H1 (cell line): Measurements from ENCODE around the gene CYP2W1. TPM values are rescaled to one million over a fixed set of nuclear protein-coding genes. Genes with fewer than 3 reads are reported as not detected.

Experiments
- CTCF ChIA-PET: fragments of 300-600 bp; sonication (Branson Sonifier 250); formaldehyde crosslinking; loops from one replicate; lab custom pipeline; 2021; ENCODE audit not compliant: partially characterized antibody; lab: Charles Lee
- POLR2A ChIA-PET: fragments of 300-600 bp; sonication (Branson Sonifier 250); formaldehyde crosslinking; loops from one replicate; lab custom pipeline; 2021; ENCODE audit warnings: inconsistent platforms; ENCODE audit not compliant: partially characterized antibody; lab: Charles Lee
- DNase-seq, 2 experiments: peaks; one replicate each; pipeline versions ENCODE4 v3.0.0 to v3.0.0-alpha.2; 2010 to 2022; ENCODE audit warnings: low spot score in 2 of 2, low read depth in 1 of 2, mixed read lengths in 1 of 2
- FAIRE-seq: peaks from 2 replicates; lab custom pipeline; 2011; peaks lifted over from hg19 to GRCh38; lab: Jason Lieb, UNC
- H2AFZ ChIP-seq: 2 replicates; pipeline ENCODE4 v1.8.1; 2012; ENCODE audit warnings: low read length, inconsistent platforms
- H2AK5ac ChIP-seq: 2 replicates; pipeline ENCODE4 v1.6.1; 2013; ENCODE audit warnings: low read depth, low read length
- H2BK120ac ChIP-seq: replicated peaks from 2 replicates; pipeline ENCODE3; 2013; ENCODE audit warnings: low read depth, low read length, inconsistent platforms
- H2BK12ac ChIP-seq: 2 replicates; pipeline ENCODE4 v1.6.1; 2013; ENCODE audit warnings: low read depth, low read length
- H2BK15ac ChIP-seq: 2 replicates; pipeline ENCODE4 v1.6.1; 2013; ENCODE audit warnings: low read length
- H2BK20ac ChIP-seq: 2 replicates; pipeline ENCODE4 v1.6.1; 2013; ENCODE audit warnings: low read length
- H2BK5ac ChIP-seq: 2 replicates; pipeline ENCODE4 v1.6.1; 2013; ENCODE audit warnings: low read depth, low read length
- H3K14ac ChIP-seq: 2 replicates; pipeline ENCODE4 v1.6.1; 2013; ENCODE audit warnings: inconsistent platforms; ENCODE audit not compliant: insufficient read length
- H3K18ac ChIP-seq: 2 replicates; pipeline ENCODE4 v1.6.1; 2013; ENCODE audit warnings: low read length; ENCODE audit errors: extremely low read depth
- H3K23ac ChIP-seq: 2 replicates; pipeline ENCODE4 v1.6.1; 2013; ENCODE audit warnings: inconsistent platforms; ENCODE audit not compliant: insufficient read length
- H3K23me2 ChIP-seq: 2 replicates; pipeline ENCODE4 v1.6.1; 2013; ENCODE audit warnings: low read depth, low read length
- H3K27ac ChIP-seq: 2 replicates; pipeline ENCODE4 v1.6.1; 2011; ENCODE audit warnings: low read depth, low read length, inconsistent platforms
- H3K27me3 ChIP-seq, 4 experiments: replicated peaks in 1 of 4; 1 replicate in 1 of 4; 2 replicates in 3 of 4; pipeline versions ENCODE4 v1.6.1 to v1.8.1; 2011 to 2013; ENCODE audit warnings: low read length in 3 of 4, mild to moderate bottlenecking in 3 of 4, inconsistent platforms in 2 of 4, mixed read lengths in 2 of 4, moderate library complexity in 1 of 4; ENCODE audit not compliant: control insufficient read depth in 3 of 4, insufficient read depth in 3 of 4; ENCODE audit errors: extremely low read depth in 1 of 4
- H3K36me3 ChIP-seq, 4 experiments: 2 replicates each; pipeline versions ENCODE4 v1.6.1 to v1.8.1; 2011 to 2013; ENCODE audit warnings: mild to moderate bottlenecking in 4 of 4, low read length in 3 of 4, moderate library complexity in 2 of 4, control low read depth in 1 of 4, inconsistent platforms in 1 of 4; ENCODE audit not compliant: insufficient read depth in 4 of 4, control insufficient read depth in 2 of 4
- H3K4ac ChIP-seq: replicated peaks from 2 replicates; pipeline ENCODE3; 2013; ENCODE audit warnings: low read length, low read depth, mixed read lengths, inconsistent platforms; ENCODE audit not compliant: insufficient read length
- H3K4me1 ChIP-seq, 4 experiments: replicated peaks in 1 of 4; 1 replicate in 1 of 4; 2 replicates in 3 of 4; pipeline versions ENCODE4 v1.6.1 to v1.8.1; 2011 to 2013; ENCODE audit warnings: low read length in 3 of 4, inconsistent platforms in 2 of 4, mixed read lengths in 1 of 4; ENCODE audit not compliant: insufficient read depth in 4 of 4, control insufficient read depth in 3 of 4
- H3K4me2 ChIP-seq, 2 experiments: 2 replicates each; pipeline versions ENCODE4 v1.6.1 to v1.8.1; 2011 to 2013; ENCODE audit warnings: low read depth in 2 of 2, low read length in 2 of 2, control low read depth in 1 of 2, inconsistent platforms in 1 of 2, mild to moderate bottlenecking in 1 of 2; ENCODE audit not compliant: insufficient read depth in 1 of 2
- H3K4me3 ChIP-seq, 4 experiments: fragments of 200-600, 300-600 bp in 1 of 4; sonication (generic), shearing (Covaris generic), sonication (Bioruptor Twin) in 1 of 4; 2 replicates each; pipeline versions ENCODE4 v1.5.1 to v1.8.1; 2011 to 2016; ENCODE audit warnings: low read length in 4 of 4, low read depth in 3 of 4, control low read depth in 2 of 4, inconsistent platforms in 2 of 4, mild to moderate bottlenecking in 2 of 4, mixed read lengths in 1 of 4, moderate library complexity in 1 of 4; ENCODE audit not compliant: insufficient read depth in 2 of 4; ENCODE audit errors: extremely low read depth in 1 of 4
- H3K56ac ChIP-seq: replicated peaks from 2 replicates; pipeline ENCODE3; 2013; ENCODE audit warnings: low read depth, mild to moderate bottlenecking, mixed read lengths, low read length, inconsistent platforms; ENCODE audit not compliant: insufficient read length
- H3K79me1 ChIP-seq: 2 replicates; pipeline ENCODE4 v1.6.1; 2013; ENCODE audit warnings: low read depth, low read length, control low read depth
- H3K79me2 ChIP-seq, 2 experiments: 2 replicates each; pipeline versions ENCODE4 v1.6.1 to v1.8.1; 2012 to 2013; ENCODE audit warnings: low read length in 2 of 2, mild to moderate bottlenecking in 2 of 2, inconsistent platforms in 1 of 2; ENCODE audit not compliant: insufficient read depth in 2 of 2, control insufficient read depth in 1 of 2
- H3K9ac ChIP-seq, 4 experiments: replicated peaks in 1 of 4; 1 replicate in 1 of 4; 2 replicates in 3 of 4; pipeline versions ENCODE4 v1.6.1 to v1.8.1; 2011 to 2013; ENCODE audit warnings: low read depth in 3 of 4, low read length in 3 of 4, control low read depth in 2 of 4, mild to moderate bottlenecking in 2 of 4, moderate library complexity in 2 of 4, inconsistent platforms in 1 of 4; ENCODE audit errors: extremely low read depth in 1 of 4
- H3K9me3 ChIP-seq, 2 experiments: 2 replicates each; pipeline versions ENCODE4 v1.6.1 to v1.8.1; 2012 to 2013; ENCODE audit warnings: mild to moderate bottlenecking in 2 of 2, moderate library complexity in 2 of 2, control low read depth in 1 of 2, inconsistent platforms in 1 of 2, low read depth in 1 of 2, low read length in 1 of 2, mixed read lengths in 1 of 2; ENCODE audit not compliant: insufficient read depth in 2 of 2
- H4K20me1 ChIP-seq, 2 experiments: replicated peaks in 1 of 2; 2 replicates each; pipeline versions ENCODE3 to v1.8.1; 2011 to 2013; ENCODE audit warnings: inconsistent platforms in 2 of 2, low read length in 2 of 2, mild to moderate bottlenecking in 1 of 2; ENCODE audit not compliant: insufficient read depth in 2 of 2, control insufficient read depth in 1 of 2
- H4K5ac ChIP-seq: 2 replicates; pipeline ENCODE4 v1.6.1; 2013; ENCODE audit warnings: low read length, low read depth, mixed read lengths, inconsistent platforms; ENCODE audit not compliant: insufficient read length
- H4K8ac ChIP-seq: 2 replicates; pipeline ENCODE4 v1.8.0; 2013; ENCODE audit warnings: mild to moderate bottlenecking, moderate library complexity, low read length, inconsistent platforms; ENCODE audit not compliant: insufficient read depth; ENCODE audit errors: extremely low read depth
- H4K91ac ChIP-seq: replicated peaks from 2 replicates; pipeline ENCODE3; 2013; ENCODE audit warnings: low read length, mixed read lengths, inconsistent platforms; ENCODE audit not compliant: insufficient read length
- WGBS, 2 experiments: shearing (Covaris generic) in 1 of 2; methylation state at CpG; one replicate each; pipeline versions ENCODE4 v1.1.6 to v1.1.7; 2013 to 2015; ENCODE audit warnings: low lambda C conversion rate in 2 of 2, mixed read lengths in 2 of 2, inconsistent platforms in 1 of 2, low coverage in 1 of 2, missing lambda C conversion rate in 1 of 2; ENCODE audit not compliant: insufficient replicate concordance in 2 of 2, insufficient coverage in 1 of 2, insufficient read length in 1 of 2; ENCODE audit errors: extremely low coverage in 1 of 2, missing lambda C conversion rate in 1 of 2; 5-methylcytosine and 5-hydroxymethylcytosine counted together
- polyA plus RNA-seq, 7 experiments: library from polyadenylated mRNA; depleted of rRNA in 3 of 7; stranded (reverse) in 5 of 7; unstranded in 2 of 7; fragments of >200 nt in 5 of 7; fragments of 200-250 nt in 2 of 7; gene quantifications; 1 replicate in 5 of 7; 2 replicates in 1 of 7; 4 replicates in 1 of 7; pipeline versions ENCODE4 v1.2.1 to v1.2.3, GENCODE V29; 2011 to 2013; ENCODE audit warnings: missing spikeins in 2 of 7, mixed read lengths in 2 of 7
- total RNA-seq: library from RNA; stranded (reverse); fragmentation: NEBNext Ultra II Directional; extraction: Animal tissue kit (Norgen Biotek cat#: 25700); gene quantifications from 2 replicates; pipeline ENCODE4 v1.2.1, GENCODE V29; 2021

CYP2W1 gene
- total and polyA plus RNA-seq, 2 of the 8 experiments (the other 6 are each of a cell fraction or from before 2014, with no cell fraction given), result not detected

- Histone ChIP-seq H2BK20ac (peak overlapping the region; percentile 57), H2BK5ac (peak overlapping the region; percentile 92; the same call in 1 of the 2 replicates), H2BK12ac (peak overlapping the region; percentile 53; the same call in 1 of the 2 replicates), H3K27me3 (peaks cover 0 to 4% (median 0%) of the 10 kb centered on the region in 4 experiments; a peak in 2 of 7 replicates), H4K20me1 (no peaks in the 10 kb centered on the region), H3K18ac (peak overlapping the region; percentile 83), H4K91ac (peak overlapping the region; percentile 97), H3K9ac (no peak overlapping the region; a peak in 1 of 7 replicates), H2AK5ac (peak overlapping the region; percentile 65; the same call in 1 of the 2 replicates), H3K4ac (peak overlapping the region; percentile 93), H3K14ac (no peak overlapping the region), H3K27ac (peak overlapping the region; percentile 72; the same call in 1 of the 2 replicates), H3K23me2 (no peaks in the 10 kb centered on the region), H2BK15ac (no peak overlapping the region; the same call in 1 of the 2 replicates), H3K4me3 (peak overlapping the region in 2 of 4 experiments; percentile 11 to 39; a peak in 2 of 8 replicates), H3K79me2 (no peaks in the 10 kb centered on the region), H3K4me1 (peaks cover 0 to 26% (median 18%) of the 10 kb centered on the region in 4 experiments; a peak in 6 of 7 replicates), H4K8ac (peak overlapping the region; percentile 77), H3K36me3 (no peaks in the 10 kb centered on the region), H2AFZ (no peak overlapping the region), H2BK120ac (peak overlapping the region; percentile 84), H3K4me2 (peak overlapping the region; percentile 47 to 58; a peak in 3 of 4 replicates), H3K56ac (no peak overlapping the region), H4K5ac (peak overlapping the region; percentile 44), H3K79me1 (no peaks in the 10 kb centered on the region), H3K23ac (no peak overlapping the region), H3K9me3 (no peaks in the 10 kb centered on the region)
- FAIRE-seq (no peak), DNase-seq (no peak)
- ChIA-PET POLR2A (interaction anchor here (0.6 to 1.2 kb wide), 5 partner anchors 13 to 35 kb away, joined by 3 to 6 read pairs (median 3); partner anchors contain the start of gene COX19), CTCF (interaction anchor here (1.6 kb wide), 1 partner anchor 48 kb away, joined by 6 read pairs; no protein-coding TSS in a partner anchor)
- WGBS, 2 experiments, result 74% methylated on average over 13 of the region's 13 CpGs; no CpG with 5 or more reads in 1 of the 2 experiments
These were observed 37.8 kb upstream of the CYP2W1 start for GRCh38 chr7:945147-945555.
